ENCODE measurements around the gene LPP. TPM values are rescaled to one million over a fixed set of nuclear protein-coding genes. Genes with fewer than 3 reads are reported as not detected.

The LPP gene
- total RNA-seq, 1 donor from 2014 or later = 222 TPM

- H3K36me3 Mint-ChIP-seq (ENCODE audit: low read depth, unreplicated experiment) = peaks cover 4% of the 10 kb centered on the region
- no peak for FAIRE-seq
These were observed 676.9 kb downstream of the LPP start for GRCh38 chr3:188830893-188831292.

GRCh38 chr3:188832146-188832545, 678.2 kb downstream of the LPP start:
- Mint-ChIP-seq H3K36me3 (ENCODE audit: low read depth, unreplicated experiment) (peaks cover 4% of the 10 kb centered on the region), H3K9me3 (ENCODE audit: unreplicated experiment) (no peaks in the 10 kb centered on the region), H3K27me3 (ENCODE audit: low read depth, unreplicated experiment) (no peaks in the 10 kb centered on the region), H3K4me1 (ENCODE audit: low read depth, unreplicated experiment) (peaks cover 8% of the 10 kb centered on the region), H3K27ac (ENCODE audit: unreplicated experiment) (no peak overlapping the region), H3K4me3 (ENCODE audit: unreplicated experiment) (no peak overlapping the region)
- no peak for DNase-seq (ENCODE audit: low read depth)
- Histone ChIP-seq H3K36me3 (ENCODE audit: insufficient read depth, low read length) (no peaks in the 10 kb centered on the region), H4K20me1 (ENCODE audit: insufficient read depth, low read length) (peaks cover 40% of the 10 kb centered on the region), H3K79me2 (ENCODE audit: insufficient read depth, low read length) (peaks cover 5% of the 10 kb centered on the region), H3K4me2 (ENCODE audit: low read length) (no peak overlapping the region), H3K27me3 (ENCODE audit: insufficient read depth, low read length) (no peaks in the 10 kb centered on the region), H3K4me1 (ENCODE audit: insufficient read depth, low read length) (no peaks in the 10 kb centered on the region), H3K27ac (ENCODE audit: low read depth, low read length) (no peak overlapping the region), H2AFZ (ENCODE audit: low read depth, low read length) (no peak overlapping the region), H3K9me3 (ENCODE audit: insufficient read depth, low read depth, low read length) (no peaks in the 10 kb centered on the region), H3K9ac (ENCODE audit: low read length) (no peak overlapping the region), H3K4me3 (ENCODE audit: insufficient read depth, low read depth, low read length) (no peak overlapping the region)
- no peak for TF ChIP-seq EZH2 (IDR thresholded peaks at IDR 0.05; ENCODE audit: insufficient read depth, low read length)
- TF ChIP-seq CTCF (IDR thresholded peaks at IDR 0.05; ENCODE audit: insufficient read depth, low read depth, low read length) = no peak
- no peak for FAIRE-seq

More at GRCh38 chr3:188830893-188831292, 676.9 kb downstream of the LPP start:
- no peak overlapping the region for H2AFZ ChIP-seq (ENCODE audit: low read depth, low read length)
- no peaks in the 10 kb centered on the region for H3K36me3 ChIP-seq (ENCODE audit: insufficient read depth, low read length)
- H3K4me3 ChIP-seq (ENCODE audit: insufficient read depth, low read depth, low read length) = no peak overlapping the region
- no peaks in the 10 kb centered on the region for H3K9me3 Mint-ChIP-seq (ENCODE audit: unreplicated experiment)
- no peak overlapping the region for H3K9ac ChIP-seq (ENCODE audit: low read length)
- peaks cover 46% of the 10 kb centered on the region for H4K20me1 ChIP-seq (ENCODE audit: insufficient read depth, low read length)
- H3K4me3 Mint-ChIP-seq (ENCODE audit: unreplicated experiment) = no peak overlapping the region
- no peak overlapping the region for H3K27ac ChIP-seq (ENCODE audit: low read depth, low read length)
- no peak overlapping the region for H3K4me2 ChIP-seq (ENCODE audit: low read length)
- H3K79me2 ChIP-seq (ENCODE audit: insufficient read depth, low read length) = peaks cover 5% of the 10 kb centered on the region
- DNase-seq (ENCODE audit: low read depth) = no peak
- H3K4me1 ChIP-seq (ENCODE audit: insufficient read depth, low read length) = no peaks in the 10 kb centered on the region
- no peaks in the 10 kb centered on the region for H3K27me3 ChIP-seq (ENCODE audit: insufficient read depth, low read length)
- H3K27ac Mint-ChIP-seq (ENCODE audit: unreplicated experiment) = no peak overlapping the region
- H3K9me3 ChIP-seq (ENCODE audit: insufficient read depth, low read depth, low read length) = no peaks in the 10 kb centered on the region
- no peaks in the 10 kb centered on the region for H3K27me3 Mint-ChIP-seq (ENCODE audit: low read depth, unreplicated experiment)
- H3K4me1 Mint-ChIP-seq (ENCODE audit: low read depth, unreplicated experiment) = peaks cover 10% of the 10 kb centered on the region
- TF ChIP-seq CTCF (IDR thresholded peaks at IDR 0.05; ENCODE audit: insufficient read depth, low read depth, low read length) (peak; percentile 30), EZH2 (IDR thresholded peaks at IDR 0.05; ENCODE audit: insufficient read depth, low read length) (no peak)

- Histone ChIP-seq H2AFZ (ENCODE audit: low read depth, low read length) (no peak overlapping the region), H3K9ac (ENCODE audit: low read length) (no peak overlapping the region), H3K9me3 (ENCODE audit: insufficient read depth, low read depth, low read length) (no peaks in the 10 kb centered on the region), H3K27me3 (ENCODE audit: insufficient read depth, low read length) (no peaks in the 10 kb centered on the region), H3K79me2 (ENCODE audit: insufficient read depth, low read length) (peaks cover 5% of the 10 kb centered on the region), H3K4me3 (ENCODE audit: insufficient read depth, low read depth, low read length) (no peak overlapping the region), H3K4me2 (ENCODE audit: low read length) (no peak overlapping the region), H4K20me1 (ENCODE audit: insufficient read depth, low read length) (peaks cover 30% of the 10 kb centered on the region), H3K36me3 (ENCODE audit: insufficient read depth, low read length) (no peaks in the 10 kb centered on the region), H3K4me1 (ENCODE audit: insufficient read depth, low read length) (no peaks in the 10 kb centered on the region), H3K27ac (ENCODE audit: low read depth, low read length) (no peak overlapping the region)
- Mint-ChIP-seq H3K9me3 (ENCODE audit: unreplicated experiment) (no peaks in the 10 kb centered on the region), H3K4me1 (ENCODE audit: low read depth, unreplicated experiment) (no peaks in the 10 kb centered on the region), H3K27me3 (ENCODE audit: low read depth, unreplicated experiment) (no peaks in the 10 kb centered on the region), H3K4me3 (ENCODE audit: unreplicated experiment) (no peak overlapping the region), H3K27ac (ENCODE audit: unreplicated experiment) (no peak overlapping the region), H3K36me3 (ENCODE audit: low read depth, unreplicated experiment) (peaks cover 4% of the 10 kb centered on the region)
- no peak for TF ChIP-seq EZH2 (IDR thresholded peaks at IDR 0.05; ENCODE audit: insufficient read depth, low read length)
- no peak for TF ChIP-seq CTCF (IDR thresholded peaks at IDR 0.05; ENCODE audit: insufficient read depth, low read depth, low read length)
- FAIRE-seq (no peak), DNase-seq (ENCODE audit: low read depth) (no peak)
These were observed 679.2 kb downstream of the LPP start for GRCh38 chr3:188832961-188833721.
